WTC11 (cell line): Measurements from ENCODE around the gene SLC13A3. TPM values are rescaled to one million over a fixed set of nuclear protein-coding genes. Genes with fewer than 3 reads are reported as not detected.

Experiments
- ATAC-seq: fragments of 200-7000 bp; cut with Tn5 transposase; 2 replicates; pipeline ENCODE4 v1.10.0; 2021; ENCODE audit warnings: mild to moderate bottlenecking, moderate library complexity
- CTCF ChIA-PET: fragments of 300-600 bp; sonication (Branson Sonifier 250); formaldehyde crosslinking; loops from one replicate; lab custom pipeline; 2021; ENCODE audit warnings: antibody characterized with exemption; lab: Charles Lee
- POLR2A ChIA-PET: fragments of 350-600 bp; sonication (Branson Sonifier 250); formaldehyde crosslinking; loops from one replicate; lab custom pipeline; 2021; ENCODE audit warnings: antibody characterized with exemption; lab: Charles Lee
- DNase-seq: peaks from one replicate; pipeline ENCODE4 v3.0.0; 2021; ENCODE audit warnings: low spot score
- H3K27ac Mint-ChIP-seq: 2 replicates; pipeline ENCODE4 v1.8.0; 2021; ENCODE audit warnings: mixed read lengths
- H3K27me3 Mint-ChIP-seq: 2 replicates; pipeline ENCODE4 v1.8.0; 2021; ENCODE audit warnings: low read depth, mild to moderate bottlenecking, moderate library complexity, mixed read lengths
- H3K36me3 Mint-ChIP-seq: 2 replicates; pipeline ENCODE4 v1.8.0; 2021; ENCODE audit warnings: mixed read lengths
- H3K4me1 Mint-ChIP-seq: 2 replicates; pipeline ENCODE4 v1.8.0; 2022; ENCODE audit warnings: mixed read lengths
- H3K4me3 Mint-ChIP-seq: 2 replicates; pipeline ENCODE4 v1.8.0; 2021; ENCODE audit warnings: mild to moderate bottlenecking, moderate library complexity, mixed read lengths
- H3K9me3 Mint-ChIP-seq: 2 replicates; pipeline ENCODE4 v1.8.0; 2021; ENCODE audit warnings: mixed read lengths
- ATF1 ChIP-seq: sonication (generic); formaldehyde crosslinking; IDR thresholded peaks from 2 replicates; pipeline ENCODE4 v1.8.1; 2023; ENCODE audit warnings: mild to moderate bottlenecking, moderate library complexity, missing genetic modification reagents
- CREB1 ChIP-seq: sonication (generic); formaldehyde crosslinking; IDR thresholded peaks from 2 replicates; pipeline ENCODE4 v1.8.0; 2023; ENCODE audit warnings: mild to moderate bottlenecking, missing genetic modification reagents
- CREM ChIP-seq: sonication (generic); formaldehyde crosslinking; IDR thresholded peaks from 2 replicates; pipeline ENCODE4 v1.8.1; 2022; ENCODE audit warnings: mild to moderate bottlenecking, missing genetic modification reagents, moderate library complexity
- HMGA2 ChIP-seq: fragments of 250-450 bp; sonication (Bioruptor Pico); IDR thresholded peaks from 2 replicates; pipeline ENCODE4 v1.4.0; 2021; ENCODE audit warnings: mild to moderate bottlenecking, moderate library complexity
- NFE2L1 ChIP-seq: sonication (generic); formaldehyde crosslinking; IDR thresholded peaks from 2 replicates; pipeline ENCODE4 v1.8.1; 2023; ENCODE audit warnings: missing genetic modification reagents
- NFYB ChIP-seq: sonication (generic); formaldehyde crosslinking; conservative IDR thresholded peaks from 2 replicates; pipeline ENCODE4 v1.8.0; 2022; ENCODE audit warnings: low read depth, missing genetic modification reagents
- NR1H2 ChIP-seq: sonication (generic); formaldehyde crosslinking; IDR thresholded peaks from 2 replicates; pipeline ENCODE4 v1.9.0; 2021; ENCODE audit warnings: mild to moderate bottlenecking, moderate library complexity, missing genetic modification reagents
- NR2C2 ChIP-seq: sonication (generic); formaldehyde crosslinking; IDR thresholded peaks from 2 replicates; pipeline ENCODE4 v1.8.0; 2022; ENCODE audit warnings: mild to moderate bottlenecking, missing genetic modification reagents
- ZBTB21 ChIP-seq: sonication (generic); formaldehyde crosslinking; IDR thresholded peaks from 2 replicates; pipeline ENCODE4 v1.8.1; 2023; ENCODE audit warnings: mild to moderate bottlenecking, missing genetic modification reagents, borderline replicate concordance
- ZNF396 ChIP-seq: fragments of 250-450 bp; sonication (Bioruptor Pico); IDR thresholded peaks from 2 replicates; pipeline ENCODE4 v1.8.0; 2021; ENCODE audit warnings: mild to moderate bottlenecking, moderate library complexity, borderline replicate concordance
- ZNF416 ChIP-seq: fragments of 250-450 bp; sonication (Bioruptor Pico); IDR thresholded peaks from 2 replicates; pipeline ENCODE4 v1.9.0; 2021; ENCODE audit warnings: mild to moderate bottlenecking, inconsistent platforms
- ZNF423 ChIP-seq: fragments of 250-450 bp; sonication (Bioruptor Pico); IDR thresholded peaks from 2 replicates; pipeline ENCODE4 v2.1.2; 2022; ENCODE audit warnings: mild to moderate bottlenecking, moderate library complexity
- total RNA-seq: library from RNA; stranded (reverse); gene quantifications from 3 replicates; pipeline ENCODE4 v1.2.3, GENCODE V29; 2021
- TF ChIP-seq, protein P1 (sequence below): fragments of 250-450 bp; sonication (Bioruptor Pico); IDR thresholded peaks from 2 replicates; pipeline ENCODE4 v1.9.0; 2021; ENCODE audit warnings: mild to moderate bottlenecking
- TF ChIP-seq, protein P2 (sequence below): fragments of 250-450 bp; sonication (Bioruptor Pico); IDR thresholded peaks from 2 replicates; pipeline ENCODE4 v1.9.0; 2021; ENCODE audit warnings: mild to moderate bottlenecking, borderline replicate concordance
- TF ChIP-seq, protein P3 (sequence below): sonication (generic); formaldehyde crosslinking; IDR thresholded peaks from 2 replicates; pipeline ENCODE4 v1.8.1; 2023; ENCODE audit warnings: mild to moderate bottlenecking, missing genetic modification reagents
- TF ChIP-seq, protein P4 (sequence below): sonication (generic); formaldehyde crosslinking; IDR thresholded peaks from 2 replicates; pipeline ENCODE4 v1.8.1; 2023; ENCODE audit warnings: mild to moderate bottlenecking, missing genetic modification reagents
- TF ChIP-seq, protein P5 (sequence below): sonication (generic); formaldehyde crosslinking; IDR thresholded peaks from 2 replicates; pipeline ENCODE4 v1.8.0; 2022; ENCODE audit warnings: mild to moderate bottlenecking, missing genetic modification reagents
- TF ChIP-seq, protein P6 (sequence below): fragments of 250-450 bp; sonication (Bioruptor Pico); IDR thresholded peaks from 2 replicates; pipeline ENCODE4 v2.1.2; 2022; ENCODE audit warnings: mild to moderate bottlenecking, moderate library complexity

SLC13A3 gene
- total RNA-seq, 1 experiment from 2014 or later = 10.6 TPM

DNA sequence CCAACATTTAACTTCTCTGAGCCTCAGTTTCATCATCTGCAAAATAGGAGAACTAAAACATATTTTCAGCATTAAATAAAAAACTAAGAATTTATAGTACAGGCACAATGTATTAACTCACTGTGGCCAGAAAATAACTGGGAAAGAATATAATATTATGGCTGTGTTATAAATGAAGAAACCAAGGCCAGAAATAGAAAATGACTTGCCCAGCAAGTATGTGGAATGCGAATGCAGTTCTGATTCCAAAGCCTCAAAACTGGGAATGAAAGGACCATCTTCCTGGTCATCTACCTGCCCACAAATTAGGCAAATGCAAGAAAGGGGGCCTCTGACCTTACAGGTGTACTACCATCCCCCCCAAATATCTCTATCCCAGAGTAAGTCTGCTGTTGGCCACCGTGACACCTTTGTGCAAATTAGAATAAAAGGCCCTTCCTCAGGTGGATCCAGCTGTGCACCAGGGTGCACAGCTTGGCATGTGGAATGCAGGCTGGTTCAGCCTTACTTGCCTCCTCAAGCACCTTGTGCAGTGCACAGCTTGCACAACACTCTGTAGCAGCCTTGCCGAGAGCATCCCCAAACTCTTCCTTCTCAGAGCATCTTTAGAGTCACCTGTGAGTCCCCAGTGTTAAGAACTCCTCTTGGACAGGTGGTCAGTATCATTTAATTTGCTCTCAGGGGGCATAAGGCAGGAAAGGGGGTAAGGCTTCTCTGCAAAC, 4.4 kb downstream of the SLC13A3 start:
- POLR2A ChIA-PET = no interaction called here
- no peak overlapping the region for H3K4me3 Mint-ChIP-seq
- 0 out of 2 replicates have a peak, but pooled peaks cover 3% of the 10 kb centered on the region for H3K36me3 Mint-ChIP-seq
- H3K9me3 Mint-ChIP-seq = peaks cover 3% of the 10 kb centered on the region; the same call in 1 of the 2 replicates
- DNase-seq = no peak
- peaks cover 28% of the 10 kb centered on the region for H3K27me3 Mint-ChIP-seq
- no peak for ATAC-seq
- CTCF ChIA-PET = interaction anchor here (0.7 to 1.2 kb wide), 4 partner anchors 10 to 88 kb away, joined by 3 to 5 read pairs (median 4); no protein-coding TSS in a partner anchor
- H3K4me1 Mint-ChIP-seq = 0 out of 2 replicates have a peak, but pooled peaks cover 3% of the 10 kb centered on the region
- TF ChIP-seq NFYB (CRISPR knock-in tag) (no peak), CREB1 (no peak), NR2C2 (no peak), ZNF423 (CRISPR knock-in tag) (no peak), NFE2L1 (no peak), NR1H2 (CRISPR knock-in tag) (no peak), ZBTB21 (no peak), HMGA2 (no peak), ZNF396 (CRISPR knock-in tag) (no peak), CREM (no peak), ZNF416 (CRISPR knock-in tag) (no peak), ATF1 (no peak)
- TF ChIP-seq, protein P1, sequence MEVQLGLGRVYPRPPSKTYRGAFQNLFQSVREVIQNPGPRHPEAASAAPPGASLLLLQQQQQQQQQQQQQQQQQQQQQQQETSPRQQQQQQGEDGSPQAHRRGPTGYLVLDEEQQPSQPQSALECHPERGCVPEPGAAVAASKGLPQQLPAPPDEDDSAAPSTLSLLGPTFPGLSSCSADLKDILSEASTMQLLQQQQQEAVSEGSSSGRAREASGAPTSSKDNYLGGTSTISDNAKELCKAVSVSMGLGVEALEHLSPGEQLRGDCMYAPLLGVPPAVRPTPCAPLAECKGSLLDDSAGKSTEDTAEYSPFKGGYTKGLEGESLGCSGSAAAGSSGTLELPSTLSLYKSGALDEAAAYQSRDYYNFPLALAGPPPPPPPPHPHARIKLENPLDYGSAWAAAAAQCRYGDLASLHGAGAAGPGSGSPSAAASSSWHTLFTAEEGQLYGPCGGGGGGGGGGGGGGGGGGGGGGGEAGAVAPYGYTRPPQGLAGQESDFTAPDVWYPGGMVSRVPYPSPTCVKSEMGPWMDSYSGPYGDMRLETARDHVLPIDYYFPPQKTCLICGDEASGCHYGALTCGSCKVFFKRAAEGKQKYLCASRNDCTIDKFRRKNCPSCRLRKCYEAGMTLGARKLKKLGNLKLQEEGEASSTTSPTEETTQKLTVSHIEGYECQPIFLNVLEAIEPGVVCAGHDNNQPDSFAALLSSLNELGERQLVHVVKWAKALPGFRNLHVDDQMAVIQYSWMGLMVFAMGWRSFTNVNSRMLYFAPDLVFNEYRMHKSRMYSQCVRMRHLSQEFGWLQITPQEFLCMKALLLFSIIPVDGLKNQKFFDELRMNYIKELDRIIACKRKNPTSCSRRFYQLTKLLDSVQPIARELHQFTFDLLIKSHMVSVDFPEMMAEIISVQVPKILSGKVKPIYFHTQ (CRISPR knock-in tag) = no peak
- TF ChIP-seq, protein P2, sequence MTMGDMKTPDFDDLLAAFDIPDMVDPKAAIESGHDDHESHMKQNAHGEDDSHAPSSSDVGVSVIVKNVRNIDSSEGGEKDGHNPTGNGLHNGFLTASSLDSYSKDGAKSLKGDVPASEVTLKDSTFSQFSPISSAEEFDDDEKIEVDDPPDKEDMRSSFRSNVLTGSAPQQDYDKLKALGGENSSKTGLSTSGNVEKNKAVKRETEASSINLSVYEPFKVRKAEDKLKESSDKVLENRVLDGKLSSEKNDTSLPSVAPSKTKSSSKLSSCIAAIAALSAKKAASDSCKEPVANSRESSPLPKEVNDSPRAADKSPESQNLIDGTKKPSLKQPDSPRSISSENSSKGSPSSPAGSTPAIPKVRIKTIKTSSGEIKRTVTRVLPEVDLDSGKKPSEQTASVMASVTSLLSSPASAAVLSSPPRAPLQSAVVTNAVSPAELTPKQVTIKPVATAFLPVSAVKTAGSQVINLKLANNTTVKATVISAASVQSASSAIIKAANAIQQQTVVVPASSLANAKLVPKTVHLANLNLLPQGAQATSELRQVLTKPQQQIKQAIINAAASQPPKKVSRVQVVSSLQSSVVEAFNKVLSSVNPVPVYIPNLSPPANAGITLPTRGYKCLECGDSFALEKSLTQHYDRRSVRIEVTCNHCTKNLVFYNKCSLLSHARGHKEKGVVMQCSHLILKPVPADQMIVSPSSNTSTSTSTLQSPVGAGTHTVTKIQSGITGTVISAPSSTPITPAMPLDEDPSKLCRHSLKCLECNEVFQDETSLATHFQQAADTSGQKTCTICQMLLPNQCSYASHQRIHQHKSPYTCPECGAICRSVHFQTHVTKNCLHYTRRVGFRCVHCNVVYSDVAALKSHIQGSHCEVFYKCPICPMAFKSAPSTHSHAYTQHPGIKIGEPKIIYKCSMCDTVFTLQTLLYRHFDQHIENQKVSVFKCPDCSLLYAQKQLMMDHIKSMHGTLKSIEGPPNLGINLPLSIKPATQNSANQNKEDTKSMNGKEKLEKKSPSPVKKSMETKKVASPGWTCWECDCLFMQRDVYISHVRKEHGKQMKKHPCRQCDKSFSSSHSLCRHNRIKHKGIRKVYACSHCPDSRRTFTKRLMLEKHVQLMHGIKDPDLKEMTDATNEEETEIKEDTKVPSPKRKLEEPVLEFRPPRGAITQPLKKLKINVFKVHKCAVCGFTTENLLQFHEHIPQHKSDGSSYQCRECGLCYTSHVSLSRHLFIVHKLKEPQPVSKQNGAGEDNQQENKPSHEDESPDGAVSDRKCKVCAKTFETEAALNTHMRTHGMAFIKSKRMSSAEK (CRISPR knock-in tag) = no peak
- TF ChIP-seq, protein P3, sequence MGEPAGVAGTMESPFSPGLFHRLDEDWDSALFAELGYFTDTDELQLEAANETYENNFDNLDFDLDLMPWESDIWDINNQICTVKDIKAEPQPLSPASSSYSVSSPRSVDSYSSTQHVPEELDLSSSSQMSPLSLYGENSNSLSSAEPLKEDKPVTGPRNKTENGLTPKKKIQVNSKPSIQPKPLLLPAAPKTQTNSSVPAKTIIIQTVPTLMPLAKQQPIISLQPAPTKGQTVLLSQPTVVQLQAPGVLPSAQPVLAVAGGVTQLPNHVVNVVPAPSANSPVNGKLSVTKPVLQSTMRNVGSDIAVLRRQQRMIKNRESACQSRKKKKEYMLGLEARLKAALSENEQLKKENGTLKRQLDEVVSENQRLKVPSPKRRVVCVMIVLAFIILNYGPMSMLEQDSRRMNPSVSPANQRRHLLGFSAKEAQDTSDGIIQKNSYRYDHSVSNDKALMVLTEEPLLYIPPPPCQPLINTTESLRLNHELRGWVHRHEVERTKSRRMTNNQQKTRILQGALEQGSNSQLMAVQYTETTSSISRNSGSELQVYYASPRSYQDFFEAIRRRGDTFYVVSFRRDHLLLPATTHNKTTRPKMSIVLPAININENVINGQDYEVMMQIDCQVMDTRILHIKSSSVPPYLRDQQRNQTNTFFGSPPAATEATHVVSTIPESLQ (CRISPR knock-in tag) = no peak
- TF ChIP-seq, protein P4, sequence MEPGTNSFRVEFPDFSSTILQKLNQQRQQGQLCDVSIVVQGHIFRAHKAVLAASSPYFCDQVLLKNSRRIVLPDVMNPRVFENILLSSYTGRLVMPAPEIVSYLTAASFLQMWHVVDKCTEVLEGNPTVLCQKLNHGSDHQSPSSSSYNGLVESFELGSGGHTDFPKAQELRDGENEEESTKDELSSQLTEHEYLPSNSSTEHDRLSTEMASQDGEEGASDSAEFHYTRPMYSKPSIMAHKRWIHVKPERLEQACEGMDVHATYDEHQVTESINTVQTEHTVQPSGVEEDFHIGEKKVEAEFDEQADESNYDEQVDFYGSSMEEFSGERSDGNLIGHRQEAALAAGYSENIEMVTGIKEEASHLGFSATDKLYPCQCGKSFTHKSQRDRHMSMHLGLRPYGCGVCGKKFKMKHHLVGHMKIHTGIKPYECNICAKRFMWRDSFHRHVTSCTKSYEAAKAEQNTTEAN (CRISPR knock-in tag) = no peak
- TF ChIP-seq, protein P5, sequence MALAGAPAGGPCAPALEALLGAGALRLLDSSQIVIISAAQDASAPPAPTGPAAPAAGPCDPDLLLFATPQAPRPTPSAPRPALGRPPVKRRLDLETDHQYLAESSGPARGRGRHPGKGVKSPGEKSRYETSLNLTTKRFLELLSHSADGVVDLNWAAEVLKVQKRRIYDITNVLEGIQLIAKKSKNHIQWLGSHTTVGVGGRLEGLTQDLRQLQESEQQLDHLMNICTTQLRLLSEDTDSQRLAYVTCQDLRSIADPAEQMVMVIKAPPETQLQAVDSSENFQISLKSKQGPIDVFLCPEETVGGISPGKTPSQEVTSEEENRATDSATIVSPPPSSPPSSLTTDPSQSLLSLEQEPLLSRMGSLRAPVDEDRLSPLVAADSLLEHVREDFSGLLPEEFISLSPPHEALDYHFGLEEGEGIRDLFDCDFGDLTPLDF (CRISPR knock-in tag) = no peak
- TF ChIP-seq, protein P6, sequence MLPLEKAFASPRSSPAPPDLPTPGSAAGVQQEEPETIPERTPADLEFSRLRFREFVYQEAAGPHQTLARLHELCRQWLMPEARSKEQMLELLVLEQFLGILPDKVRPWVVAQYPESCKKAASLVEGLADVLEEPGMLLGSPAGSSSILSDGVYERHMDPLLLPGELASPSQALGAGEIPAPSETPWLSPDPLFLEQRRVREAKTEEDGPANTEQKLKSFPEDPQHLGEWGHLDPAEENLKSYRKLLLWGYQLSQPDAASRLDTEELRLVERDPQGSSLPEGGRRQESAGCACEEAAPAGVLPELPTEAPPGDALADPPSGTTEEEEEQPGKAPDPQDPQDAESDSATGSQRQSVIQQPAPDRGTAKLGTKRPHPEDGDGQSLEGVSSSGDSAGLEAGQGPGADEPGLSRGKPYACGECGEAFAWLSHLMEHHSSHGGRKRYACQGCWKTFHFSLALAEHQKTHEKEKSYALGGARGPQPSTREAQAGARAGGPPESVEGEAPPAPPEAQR (CRISPR knock-in tag) = no peak
- TF ChIP-seq, all 79 proteins: peak for 0
- H3K27ac Mint-ChIP-seq = no peak overlapping the region
